Upper lobe of left lung (tissue), 6 donors: ENCODE results near the gene DNAJB1. TPM values are rescaled to one million over a fixed set of nuclear protein-coding genes. Genes with fewer than 3 reads are reported as not detected.
A peak's percentile ranks its signal among the peaks of the same experiment; 100 is the strongest.

ENCODE experiments used
- ATAC-seq, 2 donors: fragments of 200-7000 bp; cut with Tn5 transposase; one replicate each; pipeline ENCODE4 v1.9.1; 2022; ENCODE audit warnings: mild to moderate bottlenecking in 2 of 2, moderate library complexity in 2 of 2; ENCODE audit not compliant: low FRiP score in 2 of 2
- DNase-seq, 2 donors: peaks; one replicate each; pipeline ENCODE4 v3.0.0-alpha.2; 2019 to 2020
- H3K27ac ChIP-seq, 4 donors: fragments of 200-600 bp; sonication (generic); one replicate each; pipeline ENCODE4 v1.5.1; 2016 to 2019
- H3K27me3 ChIP-seq, 4 donors: fragments of 200-600 bp; sonication (generic); one replicate each; pipeline ENCODE4 v1.5.1; 2017 to 2019
- H3K36me3 ChIP-seq, 4 donors: fragments of 200-600 bp; sonication (generic); one replicate each; pipeline ENCODE4 v1.5.1; 2016 to 2019
- H3K4me1 ChIP-seq, 4 donors: fragments of 200-600 bp; sonication (generic); one replicate each; pipeline ENCODE4 v1.5.1; 2018 to 2019
- H3K4me3 ChIP-seq, 4 donors: fragments of 200-600 bp; sonication (generic); one replicate each; pipeline ENCODE4 v1.5.1; 2017 to 2019; ENCODE audit warnings: mild to moderate bottlenecking in 2 of 4, moderate library complexity in 1 of 4
- H3K9me3 ChIP-seq, 4 donors: fragments of 200-600 bp; sonication (generic); one replicate each; pipeline ENCODE4 v1.5.1; 2018 to 2019
- EP300 ChIP-seq, 4 donors: sonication (generic); formaldehyde crosslinking; IDR thresholded peaks; one replicate each; pipeline ENCODE4 v1.5.1; 2017; ENCODE audit warnings: antibody characterized with exemption in 4 of 4, control low read depth in 2 of 4
- POLR2A ChIP-seq, 4 donors: fragments of 450-650 bp; IDR thresholded peaks; one replicate each; pipeline ENCODE4 v1.5.1; 2016 to 2017; ENCODE audit warnings: antibody characterized with exemption in 4 of 4, mild to moderate bottlenecking in 2 of 4
- POLR2AphosphoS5 ChIP-seq, 2 donors: sonication (generic); formaldehyde crosslinking; IDR thresholded peaks; one replicate each; pipeline ENCODE4 v1.5.1; 2017; ENCODE audit warnings: antibody characterized with exemption in 2 of 2
- WGBS, 2 donors: methylation state at CpG; one replicate each; pipeline ENCODE4 v1.1.5; 2017 to 2018; 5-methylcytosine and 5-hydroxymethylcytosine counted together
- total RNA-seq, 6 donors: library from RNA; depleted of rRNA in 4 of 6; stranded (reverse); fragments of >200 nt in 4 of 6; gene quantifications; one replicate each; pipeline versions ENCODE4 v1.1.0 to v1.2.1, GENCODE V29; 2016 to 2021
- TF ChIP-seq, protein P1 (sequence below), 6 experiments: fragments of 450-650 bp in 4 of 6; fragments of 200-600 bp in 2 of 6; sonication (generic) in 2 of 6; IDR thresholded peaks; one replicate each; pipeline ENCODE4 v1.5.1; 2016 to 2019; ENCODE audit warnings: antibody characterized with exemption in 6 of 6
- donor health status: DM: no; HTN: no; CAD: no; lungs with moderate emphysema.
- donor health status: DM: no; HTN: yes; CAD: no; lungs with severe emphysema.

Gene DNAJB1
- total RNA-seq, 6 donors from 2014 or later: 33.5 to 137 (median 101) TPM

DNA sequence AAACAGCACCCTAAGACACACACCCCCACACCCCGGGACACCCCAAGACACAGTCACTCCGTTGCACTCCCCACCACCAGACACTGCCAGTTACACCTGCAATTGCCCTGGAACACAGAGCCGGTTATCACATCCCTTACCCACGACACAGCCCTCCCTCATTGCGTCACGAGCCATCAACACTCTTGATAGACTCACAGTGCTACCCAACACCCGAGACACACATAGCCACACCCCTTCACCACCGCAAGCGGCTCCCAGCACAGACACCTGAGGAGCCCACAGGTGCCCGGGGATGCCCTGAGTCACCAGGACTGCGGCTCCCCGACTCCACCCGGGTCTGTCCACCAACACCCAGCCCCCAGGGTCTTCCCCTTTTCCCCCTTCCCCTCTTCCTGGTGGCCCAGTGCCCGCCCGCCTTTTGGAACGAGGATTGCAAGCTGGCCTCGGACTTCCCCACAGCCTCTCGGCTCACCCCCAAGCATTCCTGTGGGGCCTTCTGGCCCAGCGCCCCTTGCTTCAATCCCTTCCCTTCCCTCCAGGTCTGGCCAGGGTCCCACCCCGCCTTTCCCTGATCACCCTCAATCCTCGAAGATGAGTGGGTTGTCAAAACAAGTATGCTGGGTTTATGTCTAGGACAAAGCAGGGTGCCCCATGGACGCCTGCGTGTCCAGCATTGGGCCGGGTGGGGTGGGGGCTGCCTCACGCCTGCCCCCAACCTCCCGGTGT, 41.4 kb downstream of the DNAJB1 start:
- no peak for TF ChIP-seq EP300 (IDR thresholded peaks at IDR 0.05)
- TF ChIP-seq POLR2AphosphoS5 (IDR thresholded peaks at IDR 0.05): peak in 1 of 2 donors; percentile 41
- 41 to 71% methylated on average over 22 to 23 of the region's 26 CpGs for WGBS, 2 donors
- DNase-seq: peak in 1 of 2 donors; percentile 67
- Histone ChIP-seq H3K4me3 (no peak overlapping the region), H3K36me3 (peaks cover 0 to 42% (median 34%) of the 10 kb centered on the region in 4 donors), H3K27ac (peak overlapping the region; percentile 39 to 72 (median 40)), H3K4me1 (peaks cover 41 to 72% (median 52%) of the 10 kb centered on the region in 4 donors), H3K27me3 (peaks cover 0 to 26% (median 7%) of the 10 kb centered on the region in 4 donors), H3K9me3 (no peaks in the 10 kb centered on the region)
- ATAC-seq: peak; percentile 22 to 48

DNA sequence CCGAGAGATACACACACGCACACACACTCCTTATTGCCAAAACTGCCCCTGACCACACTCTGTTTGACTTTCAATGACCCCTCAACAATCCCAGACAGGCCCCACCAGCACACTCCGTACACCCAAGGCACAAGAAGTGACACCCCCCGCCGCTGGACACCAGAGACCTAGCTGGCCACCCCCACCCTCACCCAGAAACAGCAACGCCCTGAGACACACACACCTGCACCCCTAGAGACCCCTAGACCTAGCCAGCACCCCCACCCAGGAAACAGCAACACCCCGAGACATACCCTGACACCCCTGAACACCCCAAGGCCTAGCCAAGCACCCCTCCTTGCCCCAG, 41.9 kb downstream of the DNAJB1 start:
- H3K4me3 ChIP-seq: no peak overlapping the region
- peaks cover 0 to 26% (median 7%) of the 10 kb centered on the region in 4 donors for H3K27me3 ChIP-seq
- no peaks in the 10 kb centered on the region for H3K9me3 ChIP-seq
- peaks cover 0 to 46% (median 37%) of the 10 kb centered on the region in 4 donors for H3K36me3 ChIP-seq
- no peak for ATAC-seq
- TF ChIP-seq POLR2AphosphoS5 (IDR thresholded peaks at IDR 0.05) (no peak), POLR2A (IDR thresholded peaks at IDR 0.05) (no peak), EP300 (IDR thresholded peaks at IDR 0.05) (no peak)
- TF ChIP-seq, protein P1, sequence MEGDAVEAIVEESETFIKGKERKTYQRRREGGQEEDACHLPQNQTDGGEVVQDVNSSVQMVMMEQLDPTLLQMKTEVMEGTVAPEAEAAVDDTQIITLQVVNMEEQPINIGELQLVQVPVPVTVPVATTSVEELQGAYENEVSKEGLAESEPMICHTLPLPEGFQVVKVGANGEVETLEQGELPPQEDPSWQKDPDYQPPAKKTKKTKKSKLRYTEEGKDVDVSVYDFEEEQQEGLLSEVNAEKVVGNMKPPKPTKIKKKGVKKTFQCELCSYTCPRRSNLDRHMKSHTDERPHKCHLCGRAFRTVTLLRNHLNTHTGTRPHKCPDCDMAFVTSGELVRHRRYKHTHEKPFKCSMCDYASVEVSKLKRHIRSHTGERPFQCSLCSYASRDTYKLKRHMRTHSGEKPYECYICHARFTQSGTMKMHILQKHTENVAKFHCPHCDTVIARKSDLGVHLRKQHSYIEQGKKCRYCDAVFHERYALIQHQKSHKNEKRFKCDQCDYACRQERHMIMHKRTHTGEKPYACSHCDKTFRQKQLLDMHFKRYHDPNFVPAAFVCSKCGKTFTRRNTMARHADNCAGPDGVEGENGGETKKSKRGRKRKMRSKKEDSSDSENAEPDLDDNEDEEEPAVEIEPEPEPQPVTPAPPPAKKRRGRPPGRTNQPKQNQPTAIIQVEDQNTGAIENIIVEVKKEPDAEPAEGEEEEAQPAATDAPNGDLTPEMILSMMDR (IDR thresholded peaks at IDR 0.05): no peak
- 84 to 90% methylated on average over 7 of the region's 7 CpGs for WGBS, 2 donors
- H3K4me1 ChIP-seq: peaks cover 42 to 75% (median 52%) of the 10 kb centered on the region in 4 donors
- H3K27ac ChIP-seq: peak overlapping the region in 3 of 4 donors; percentile 15 to 62 (median 39)
- DNase-seq: no peak

DNA sequence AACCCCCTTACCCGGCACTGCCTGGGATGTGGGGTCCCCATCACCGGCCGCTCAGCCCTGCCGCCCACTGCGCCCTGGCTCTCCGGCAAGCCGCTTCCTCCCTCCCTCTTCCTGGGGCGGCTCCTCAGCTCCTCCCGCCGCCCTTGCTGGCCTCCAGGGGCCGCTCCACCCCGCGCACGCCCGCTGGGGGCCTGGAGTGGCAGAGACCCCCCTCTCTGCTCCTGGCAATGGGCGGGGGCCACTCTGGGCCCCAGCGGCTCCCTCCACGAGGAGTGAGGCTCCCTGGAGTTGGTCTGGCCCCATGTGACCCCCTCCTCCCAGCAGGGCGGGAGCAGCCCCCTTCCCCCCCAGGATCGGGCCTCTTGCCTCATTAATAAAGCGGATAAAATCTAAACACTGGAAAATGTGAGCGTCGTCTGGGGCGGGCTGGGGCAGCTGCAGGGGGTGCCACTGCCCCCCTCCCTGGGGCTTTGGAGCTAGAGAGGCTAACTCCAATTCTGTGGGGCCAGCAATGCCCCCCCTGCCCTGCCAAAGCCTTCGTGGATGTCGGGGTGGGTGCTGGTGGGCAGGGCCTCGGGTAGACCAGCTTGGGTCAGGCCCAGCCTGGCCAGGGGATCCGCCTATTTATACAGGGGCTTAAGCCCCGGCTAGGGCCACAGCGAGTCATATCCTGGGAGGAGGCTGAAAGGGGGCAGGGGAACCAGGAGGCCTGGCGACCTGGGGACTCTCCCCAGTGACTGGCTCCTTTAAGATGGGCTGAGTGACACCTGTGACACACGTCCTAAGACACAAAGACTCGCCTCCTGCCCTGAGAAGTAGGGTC, 42.7 kb downstream of the DNAJB1 start, which contains the start of gene PTGER1:
TSS of gene PTGER1 (minus strand) at position 104 of the 823 bp plus-strand sequence. CDS start 1,034 bp downstream, outside the sequence.
- DNase-seq (peak in 1 of 2 donors; percentile 88), ATAC-seq (peak in 1 of 2 donors; percentile 25)
- H3K9me3 ChIP-seq: no peaks in the 10 kb centered on the region
- H3K27ac ChIP-seq: peak within 1 kb of the TSS in 3 of 4 donors; percentile 15 to 62 (median 32)
- no peak for TF ChIP-seq EP300 (IDR thresholded peaks at IDR 0.05)
- TF ChIP-seq, protein P1 (IDR thresholded peaks at IDR 0.05): peak; percentile 21 to 41 (median 28)
- H3K36me3 ChIP-seq: peaks cover 0 to 47% (median 43%) of the 10 kb centered on the region in 4 donors
- H3K4me1 ChIP-seq: peaks cover 42 to 73% (median 52%) of the 10 kb centered on the region in 4 donors
- WGBS, 2 donors: 5 to 8% methylated on average over 11 to 33 of the region's 33 CpGs
- peak within 1 kb of the TSS in 3 of 4 donors; percentile 4 to 33 (median 31) for H3K4me3 ChIP-seq
- H3K27me3 ChIP-seq: peaks cover 0 to 26% (median 7%) of the 10 kb centered on the region in 4 donors

DNA sequence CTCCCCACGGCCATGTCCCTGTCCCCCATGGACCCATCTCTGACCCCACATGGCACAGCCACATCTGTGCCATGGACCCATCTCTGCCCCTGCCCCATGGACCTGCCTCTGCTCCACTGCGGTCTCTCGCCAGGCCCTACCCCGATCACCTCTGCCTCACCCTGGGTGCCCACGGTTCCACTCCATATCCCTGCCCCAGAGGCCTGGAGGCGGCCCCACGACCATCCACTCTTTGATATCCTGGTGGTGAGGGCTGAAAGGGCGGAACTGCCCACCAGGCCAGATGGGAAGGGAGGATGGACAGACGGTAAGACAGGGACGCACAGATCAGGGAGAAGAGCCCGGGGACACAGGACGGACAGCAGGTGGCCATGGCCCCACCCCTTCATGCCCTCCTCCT, 43.4 kb downstream of the DNAJB1 start:
- Histone ChIP-seq H3K4me1 (peaks cover 42 to 67% (median 52%) of the 10 kb centered on the region in 4 donors), H3K36me3 (peaks cover 4 to 47% (median 43%) of the 10 kb centered on the region in 4 donors), H3K27me3 (peaks cover 0 to 26% (median 7%) of the 10 kb centered on the region in 4 donors), H3K4me3 (peak overlapping the region in 2 of 4 donors; percentile 4 to 33), H3K27ac (peak overlapping the region in 2 of 4 donors; percentile 32 to 62), H3K9me3 (no peaks in the 10 kb centered on the region)
- ATAC-seq (no peak), DNase-seq (no peak)
- no peak for TF ChIP-seq POLR2AphosphoS5 (IDR thresholded peaks at IDR 0.05)
- TF ChIP-seq EP300 (IDR thresholded peaks at IDR 0.05): no peak
- TF ChIP-seq POLR2A (IDR thresholded peaks at IDR 0.05): no peak
- TF ChIP-seq, protein P1 (IDR thresholded peaks at IDR 0.05): no peak
- WGBS, 2 donors: 39 to 48% methylated on average over 6 to 12 of the region's 12 CpGs
